ENCODE measurements around the gene CDCP1.

Gene CDCP1

GRCh38 chr3:45035441-45036301 is 110.5 kb downstream of the CDCP1 start:
- TF ChIP-seq TAF1 (IDR thresholded peaks at IDR 0.05; ENCODE audit: low read depth) = no peak
- no peak for TF ChIP-seq TEAD4 (IDR thresholded peaks at IDR 0.05)
- TF ChIP-seq CEBPB (IDR thresholded peaks at IDR 0.05) = no peak
- TF ChIP-seq EGR1 (IDR thresholded peaks at IDR 0.05) = no peak
- no peak for TF ChIP-seq EP300 (IDR thresholded peaks at IDR 0.05; ENCODE audit: borderline replicate concordance)
- no peak for TF ChIP-seq ZBTB7A (IDR thresholded peaks at IDR 0.05; ENCODE audit: low read depth)
- TF ChIP-seq TCF12 (IDR thresholded peaks at IDR 0.05; ENCODE audit: low read depth) = no peak
- TF ChIP-seq CREB1 (IDR thresholded peaks at IDR 0.05; ENCODE audit: low read depth) = no peak
- no peak for TF ChIP-seq USF1 (IDR thresholded peaks at IDR 0.05)
- TF ChIP-seq NFIC (IDR thresholded peaks at IDR 0.05) = no peak
- no peak for TF ChIP-seq RAD21 (IDR thresholded peaks at IDR 0.05; ENCODE audit: low read depth)
- TF ChIP-seq REST (IDR thresholded peaks at IDR 0.05; ENCODE audit: low read depth) = no peak
- no peak for TF ChIP-seq FOXM1 (IDR thresholded peaks at IDR 0.05; ENCODE audit: borderline replicate concordance, low read depth)
- TF ChIP-seq YY1 (IDR thresholded peaks at IDR 0.05; ENCODE audit: low read depth) = no peak
- TF ChIP-seq MAX (IDR thresholded peaks at IDR 0.05) = no peak

- TF ChIP-seq NFIC (IDR thresholded peaks at IDR 0.05) (no peak), RAD21 (IDR thresholded peaks at IDR 0.05; ENCODE audit: low read depth) (no peak), YY1 (IDR thresholded peaks at IDR 0.05; ENCODE audit: low read depth) (no peak), REST (IDR thresholded peaks at IDR 0.05; ENCODE audit: low read depth) (no peak), EP300 (IDR thresholded peaks at IDR 0.05; ENCODE audit: borderline replicate concordance) (no peak), TEAD4 (IDR thresholded peaks at IDR 0.05) (no peak), EGR1 (IDR thresholded peaks at IDR 0.05) (no peak), TAF1 (IDR thresholded peaks at IDR 0.05; ENCODE audit: low read depth) (no peak), CEBPB (IDR thresholded peaks at IDR 0.05) (no peak), USF1 (IDR thresholded peaks at IDR 0.05) (no peak), CREB1 (IDR thresholded peaks at IDR 0.05; ENCODE audit: low read depth) (no peak), TCF12 (IDR thresholded peaks at IDR 0.05; ENCODE audit: low read depth) (no peak), MAX (IDR thresholded peaks at IDR 0.05) (no peak), FOXM1 (IDR thresholded peaks at IDR 0.05; ENCODE audit: borderline replicate concordance, low read depth) (no peak), ZBTB7A (IDR thresholded peaks at IDR 0.05; ENCODE audit: low read depth) (no peak)
Measured at GRCh38 chr3:45034612-45035252, 111.4 kb downstream of the CDCP1 start.

GRCh38 chr3:45033791-45034190 is 112.4 kb downstream of the CDCP1 start:
- TF ChIP-seq YY1 (IDR thresholded peaks at IDR 0.05; ENCODE audit: low read depth) (no peak), CREB1 (IDR thresholded peaks at IDR 0.05; ENCODE audit: low read depth) (no peak), EGR1 (IDR thresholded peaks at IDR 0.05) (no peak), TEAD4 (IDR thresholded peaks at IDR 0.05) (no peak), TAF1 (IDR thresholded peaks at IDR 0.05; ENCODE audit: low read depth) (no peak), FOXM1 (IDR thresholded peaks at IDR 0.05; ENCODE audit: borderline replicate concordance, low read depth) (no peak), MAX (IDR thresholded peaks at IDR 0.05) (no peak), RAD21 (IDR thresholded peaks at IDR 0.05; ENCODE audit: low read depth) (no peak), CEBPB (IDR thresholded peaks at IDR 0.05) (no peak), TCF12 (IDR thresholded peaks at IDR 0.05; ENCODE audit: low read depth) (no peak), EP300 (IDR thresholded peaks at IDR 0.05; ENCODE audit: borderline replicate concordance) (no peak)
